Measurements from ENCODE around the gene ANKZF1.

The ANKZF1 gene

DNA sequence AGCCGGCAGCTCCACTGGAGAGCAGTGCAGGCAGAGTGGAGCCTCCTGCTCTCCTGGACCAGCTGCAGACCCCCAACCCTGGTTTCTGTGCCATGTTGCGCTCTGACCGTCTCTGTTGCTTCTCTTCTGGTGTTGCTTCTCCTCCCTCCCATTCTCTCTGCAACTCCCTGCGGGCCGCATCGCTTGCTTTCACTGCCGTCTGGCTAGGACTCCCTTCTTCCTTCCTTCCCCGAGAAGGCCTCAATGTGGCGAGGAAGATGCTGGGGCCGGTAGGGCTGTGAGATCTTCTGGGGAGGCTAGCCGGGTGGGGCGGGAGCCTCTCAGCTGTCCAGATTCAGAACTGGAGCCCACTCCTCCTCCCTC lies 55.7 kb downstream of the ANKZF1 start:
- FAIRE-seq, result no peak

DNA sequence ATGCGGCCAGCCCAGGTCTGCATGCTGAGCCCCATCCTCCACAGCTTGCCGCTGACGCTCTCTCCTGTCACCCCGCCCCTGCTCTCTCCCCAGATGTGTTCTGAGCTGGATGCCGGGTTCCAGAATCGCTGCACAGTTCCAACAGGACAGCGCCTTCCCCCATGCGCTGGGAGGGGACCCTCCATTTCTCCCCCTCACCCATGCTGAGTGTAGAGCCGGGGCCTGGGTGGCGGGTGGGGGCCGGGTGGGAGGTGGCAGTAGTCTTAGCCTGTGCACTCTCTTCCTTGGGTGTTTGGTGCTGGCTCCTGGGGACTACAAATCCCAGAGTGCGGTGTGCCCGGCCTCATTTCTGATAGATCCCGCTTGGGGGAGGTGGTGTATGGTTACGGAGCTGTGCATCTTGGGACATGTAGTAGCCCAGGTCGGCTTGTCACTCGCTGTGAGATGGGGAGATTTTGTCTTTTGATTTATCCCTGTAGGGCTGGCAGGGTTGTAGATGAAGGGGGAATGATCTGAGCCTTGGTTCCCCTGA lies 56.4 kb downstream of the ANKZF1 start:
- no peak for FAIRE-seq
